Non-pigmented ciliary epithelial cell (primary cell): ENCODE data around the gene GTF3C6.
A peak's percentile ranks its signal among the peaks of the same experiment; 100 is the strongest.
"Not testable (repeated sequence)": the region's sequence is repeated elsewhere in the genome, so short reads cannot be mapped to it uniquely, and the experiment has no call there.

ENCODE experiments used
- DNase-seq: peaks from one replicate; pipeline ENCODE4 v3.0.0-alpha.2; 2010; ENCODE audit warnings: low read depth

GTF3C6 gene

DNA sequence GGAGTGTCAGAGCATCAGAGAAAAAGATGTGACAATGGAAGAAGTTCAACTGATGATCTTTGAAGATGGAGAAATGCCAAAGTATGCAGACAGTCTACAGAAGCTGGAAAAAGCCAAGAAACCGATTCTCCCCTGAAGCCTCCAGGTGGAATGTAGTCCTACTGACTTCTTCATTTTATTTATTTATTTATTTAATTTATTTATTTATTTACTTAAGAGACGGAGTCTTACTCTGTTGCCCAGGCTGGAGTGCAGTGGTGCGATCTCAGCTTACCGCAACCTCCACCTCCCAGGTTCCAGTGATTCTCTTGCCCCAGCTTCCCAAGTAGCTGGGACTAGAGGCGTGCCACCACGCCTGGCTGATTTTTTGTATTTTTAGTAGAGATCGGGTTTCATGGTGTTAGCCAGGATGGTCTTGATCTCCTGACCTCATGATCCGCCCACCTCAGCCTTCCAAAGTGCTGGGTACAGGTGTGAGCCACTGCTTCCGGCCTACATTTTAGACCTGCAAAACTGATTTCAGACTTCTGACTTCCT, 21.1 kb downstream of the GTF3C6 start:
- DNase-seq = no peak

DNA sequence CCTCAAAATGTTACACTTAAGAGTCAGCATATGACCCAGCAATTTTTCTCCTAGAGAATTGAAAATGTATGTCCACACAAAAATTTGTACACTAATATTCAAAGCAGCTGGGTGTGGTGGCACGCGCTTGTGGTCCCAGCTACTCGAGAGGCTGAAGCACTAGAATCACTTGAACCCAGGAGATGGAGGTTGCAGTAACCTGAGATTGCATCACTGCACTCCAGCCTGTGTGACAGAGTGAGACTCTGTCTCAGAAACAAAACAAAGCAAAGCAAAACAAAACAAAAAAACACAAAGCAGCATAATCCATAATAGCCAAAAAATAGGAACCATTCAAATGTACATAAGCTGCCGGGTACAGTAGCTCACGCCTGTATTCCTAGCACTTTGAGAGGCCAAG, 21.7 kb downstream of the GTF3C6 start:
- DNase-seq = no peak

DNA sequence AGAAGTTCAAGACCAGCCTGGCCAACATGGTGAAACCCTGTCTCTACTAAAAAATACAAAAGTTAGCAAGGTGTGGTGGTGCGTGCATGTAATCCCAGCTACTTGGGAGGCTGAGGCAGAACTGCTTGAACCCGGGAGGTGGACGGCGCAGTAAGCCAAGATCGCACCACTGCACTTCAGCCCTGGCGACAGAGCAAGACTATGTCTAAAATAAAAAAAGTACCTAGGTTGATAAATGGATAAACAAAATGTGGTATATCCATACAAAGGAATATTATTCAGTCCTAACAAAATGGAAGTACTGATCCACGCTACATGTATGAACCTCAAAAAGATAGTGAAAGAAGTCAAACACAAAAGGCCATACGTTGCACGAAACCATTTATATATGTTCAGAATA, 22.1 kb downstream of the GTF3C6 start:
- DNase-seq = no peak

DNA sequence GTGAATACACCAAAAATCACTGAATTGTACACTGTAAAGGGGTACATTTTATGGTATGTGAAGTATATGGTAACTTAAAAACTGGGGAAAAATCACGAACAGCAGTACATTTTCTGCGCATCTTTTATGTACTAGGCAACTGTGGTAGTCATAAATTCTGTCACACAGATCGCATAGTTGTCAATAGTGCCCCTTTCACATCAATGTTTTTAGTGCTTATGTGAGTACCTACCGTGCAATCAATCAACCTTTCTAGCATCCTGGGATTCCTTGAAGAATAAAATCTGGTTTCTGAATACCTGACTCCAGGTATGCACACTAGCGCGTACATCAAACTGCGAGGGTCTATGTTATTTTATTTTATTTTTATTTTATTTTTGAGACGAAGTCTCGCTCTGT, 22.7 kb downstream of the GTF3C6 start:
- no peak for DNase-seq

DNA sequence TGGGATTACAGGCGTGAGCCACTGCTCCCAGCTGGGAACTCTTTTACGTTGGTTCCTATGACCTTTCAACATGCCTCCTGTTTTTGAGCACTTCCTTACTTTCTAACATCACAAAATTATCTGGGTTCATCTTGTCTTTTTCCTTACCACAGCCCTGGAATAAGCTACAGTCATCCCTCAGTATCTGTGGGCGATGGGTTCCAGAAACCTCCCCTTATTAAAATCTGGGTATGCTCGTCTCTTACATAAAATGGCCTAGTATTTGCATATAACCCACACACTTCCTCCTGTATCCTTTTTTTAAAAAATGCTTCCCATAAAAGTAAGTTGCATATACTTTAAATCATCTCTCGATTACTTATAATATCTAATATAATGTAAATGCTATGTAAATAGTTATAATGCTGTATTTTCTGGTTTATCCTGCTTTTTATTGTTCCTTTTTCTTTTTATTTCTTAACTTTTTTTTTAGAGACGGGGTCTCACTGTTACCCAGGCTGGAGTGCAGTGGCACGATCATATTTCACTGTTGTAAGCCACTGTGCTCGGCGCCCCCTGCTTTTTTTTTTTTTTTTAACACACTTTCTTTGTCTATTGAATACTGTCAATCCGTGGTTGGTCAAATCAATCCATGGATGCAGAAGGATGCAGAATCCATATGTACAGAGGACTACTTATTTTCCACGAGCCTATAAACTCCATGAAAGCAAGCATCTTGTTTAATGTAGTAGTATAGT, 32.5 kb downstream of the GTF3C6 start:
- DNase-seq = no peak

DNA sequence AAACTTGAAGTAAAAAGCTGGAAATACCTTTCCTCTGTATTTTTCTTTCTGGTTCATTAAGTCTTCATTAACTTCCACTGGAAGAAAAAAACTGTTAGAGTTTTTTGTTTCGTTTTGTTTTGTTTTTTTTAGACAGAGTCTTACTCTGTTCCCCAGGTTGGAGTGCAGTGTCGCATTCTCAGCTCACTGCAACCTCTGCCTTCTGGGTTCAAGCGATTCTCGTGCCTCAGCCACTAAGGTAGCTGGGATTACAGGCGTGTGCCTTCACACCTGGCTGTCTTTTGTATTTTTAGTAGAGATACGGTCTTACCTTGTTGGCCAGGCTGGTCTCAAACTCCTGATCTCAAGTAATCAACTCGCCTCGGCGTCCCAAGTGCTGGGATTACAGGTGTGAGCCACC, 38.2 kb downstream of the GTF3C6 start:
- no peak for DNase-seq

DNA sequence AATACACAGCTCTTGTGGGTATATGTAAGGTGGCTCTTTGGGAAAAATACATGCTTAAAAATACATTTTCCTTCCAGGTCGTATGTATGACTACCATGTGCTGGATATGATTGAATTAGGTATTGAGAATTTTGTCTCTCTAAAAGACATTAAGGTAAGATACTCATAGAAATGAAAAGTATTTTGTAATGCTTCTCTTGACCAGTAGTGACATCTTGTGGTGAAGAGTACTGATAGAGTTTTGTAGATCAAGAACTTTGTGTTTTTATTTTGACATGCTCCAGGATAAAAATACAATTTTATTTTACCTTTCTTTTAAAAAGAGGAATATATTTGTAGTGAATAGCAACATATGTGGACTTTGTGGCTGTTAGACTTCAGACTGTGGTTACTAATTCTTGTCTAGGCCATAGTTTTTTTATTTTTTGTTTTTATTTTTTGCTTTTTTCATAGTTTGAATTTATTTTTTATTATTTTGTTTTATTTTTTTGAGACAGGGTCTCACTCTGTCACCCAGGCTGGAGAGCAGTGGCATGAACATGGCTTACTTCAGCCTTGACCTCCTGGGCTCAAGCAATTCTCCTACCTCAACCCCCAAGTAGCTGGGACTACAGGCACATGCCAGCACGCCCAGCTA, 41.2 kb downstream of the GTF3C6 start:
- DNase-seq = no peak

DNA sequence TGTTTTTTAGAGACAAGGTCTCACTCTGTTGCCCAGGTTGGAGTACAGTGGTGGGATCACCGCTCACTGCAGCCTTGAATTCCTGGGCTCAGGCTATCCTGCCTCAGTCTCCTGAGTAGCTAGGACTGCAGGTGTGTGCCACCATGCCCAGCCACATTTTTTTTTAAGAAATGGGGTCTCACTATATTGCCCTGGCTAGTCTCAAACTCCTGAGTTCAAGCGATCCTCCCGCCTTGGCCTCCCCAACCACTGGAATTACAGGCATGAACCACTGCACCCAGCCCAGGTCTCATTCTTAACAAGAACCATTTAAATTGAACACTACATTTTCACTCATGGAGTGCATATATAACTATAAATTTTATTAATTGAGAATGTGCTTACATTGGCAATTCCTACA, 43.8 kb downstream of the GTF3C6 start:
- no peak for DNase-seq

DNA sequence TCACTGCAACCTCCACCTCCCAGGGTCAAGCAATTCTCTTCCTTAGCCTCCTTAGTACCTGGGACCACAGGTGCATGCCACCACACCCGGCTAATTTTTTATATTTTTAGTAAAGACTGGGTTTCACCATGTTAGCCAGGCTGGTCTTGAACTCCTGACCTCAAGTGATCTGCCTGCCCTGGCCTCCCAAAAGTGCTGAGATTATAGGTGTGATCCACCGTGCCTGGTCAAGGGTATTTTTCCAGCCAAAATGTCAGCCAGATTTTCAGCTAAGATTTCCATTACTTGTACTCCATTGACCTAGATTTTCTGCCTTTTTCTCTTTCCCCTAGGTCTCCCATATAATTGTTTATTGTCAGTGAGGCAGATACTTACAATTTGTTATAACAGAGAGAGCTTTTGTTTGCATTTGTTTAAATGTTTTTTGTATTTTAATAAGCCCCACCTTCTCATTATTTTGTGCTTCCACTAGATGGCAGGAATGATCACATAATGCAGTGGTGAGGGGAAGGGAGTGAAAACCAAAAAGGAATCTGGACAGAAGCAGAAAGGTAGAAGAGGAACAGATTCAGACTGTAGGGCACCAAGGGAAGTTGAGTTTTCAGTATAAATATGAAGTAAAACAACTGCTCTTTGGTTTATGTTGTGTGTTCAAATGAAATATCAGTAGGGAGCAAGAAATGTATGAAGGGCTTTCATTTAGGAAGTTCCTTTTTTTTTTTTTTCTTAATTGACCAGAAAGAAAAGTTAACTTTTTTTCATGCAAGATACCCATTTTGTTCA, 53.0 kb downstream of the GTF3C6 start:
- peak; percentile 19 for DNase-seq

DNA sequence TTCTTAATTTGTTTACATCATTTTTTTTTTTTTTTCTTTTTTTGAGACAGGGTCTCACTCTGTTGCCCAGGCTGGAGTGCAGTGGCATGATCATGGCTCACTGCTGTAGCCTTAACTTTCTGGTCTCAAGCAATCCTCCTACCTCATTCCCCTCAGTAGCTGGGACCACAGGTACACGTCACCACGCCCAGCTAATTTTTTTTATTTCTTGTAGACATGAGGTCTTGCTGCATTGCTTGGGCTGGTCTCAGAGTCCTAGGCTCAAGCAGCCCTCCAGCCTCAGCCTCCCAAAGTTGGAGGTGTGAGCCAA, 53.6 kb downstream of the GTF3C6 start:
- no peak for DNase-seq

DNA sequence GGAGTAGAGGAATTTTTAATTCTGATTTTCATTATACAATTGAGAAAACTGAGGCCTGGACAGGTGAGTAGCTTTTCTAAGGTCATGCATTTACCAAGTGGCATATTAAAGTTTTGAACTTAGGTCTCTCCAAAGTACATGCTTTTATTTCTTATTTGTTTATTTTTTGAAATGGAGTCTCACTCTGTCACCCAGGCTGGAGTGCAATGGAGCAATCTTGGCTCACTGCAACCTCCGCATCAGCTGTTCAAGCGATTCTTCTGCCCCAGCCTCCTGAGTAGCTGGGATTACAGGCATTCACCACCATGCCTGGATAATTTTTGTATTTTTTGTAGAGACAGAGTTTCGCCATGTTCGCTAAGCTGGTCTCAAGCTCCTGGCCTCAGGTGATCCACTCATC, 54.0 kb downstream of the GTF3C6 start:
- DNase-seq = not testable (repeated sequence)

DNA sequence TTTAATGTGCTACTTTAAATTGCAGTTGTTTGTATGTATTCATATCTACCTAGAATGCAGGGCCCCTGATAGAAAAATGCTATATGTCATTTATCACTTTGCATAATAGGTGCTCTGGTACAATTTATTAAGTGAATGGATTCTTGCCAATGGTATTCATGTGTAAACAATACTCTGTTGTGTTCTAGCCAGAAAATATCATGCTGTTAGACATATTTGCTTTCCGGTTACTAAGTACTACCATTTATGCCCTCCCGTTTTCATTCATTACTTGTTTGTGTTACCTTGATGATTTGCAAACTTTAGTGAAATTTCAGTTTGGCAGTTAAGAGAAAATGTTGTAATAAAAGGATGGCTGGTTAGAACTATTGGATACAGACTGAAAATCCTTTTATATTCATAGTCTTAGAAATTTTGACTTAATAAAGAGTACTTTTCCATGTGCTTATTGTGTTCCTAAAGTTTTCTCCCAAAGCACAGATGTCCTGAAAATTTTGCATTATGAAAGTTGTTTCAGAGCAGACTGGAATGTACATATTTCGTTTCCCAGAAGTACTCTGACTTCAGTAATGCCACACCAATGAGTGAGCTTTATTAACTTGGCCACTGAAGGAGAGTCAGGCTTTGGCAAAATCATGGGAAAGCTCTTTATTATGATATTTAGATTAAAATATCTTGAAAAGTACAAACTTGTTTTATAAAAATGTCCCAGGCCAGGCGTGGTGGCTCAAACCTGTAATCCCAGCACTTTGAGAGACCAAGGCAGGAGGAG, 54.8 kb downstream of the GTF3C6 start:
- DNase-seq = no peak

DNA sequence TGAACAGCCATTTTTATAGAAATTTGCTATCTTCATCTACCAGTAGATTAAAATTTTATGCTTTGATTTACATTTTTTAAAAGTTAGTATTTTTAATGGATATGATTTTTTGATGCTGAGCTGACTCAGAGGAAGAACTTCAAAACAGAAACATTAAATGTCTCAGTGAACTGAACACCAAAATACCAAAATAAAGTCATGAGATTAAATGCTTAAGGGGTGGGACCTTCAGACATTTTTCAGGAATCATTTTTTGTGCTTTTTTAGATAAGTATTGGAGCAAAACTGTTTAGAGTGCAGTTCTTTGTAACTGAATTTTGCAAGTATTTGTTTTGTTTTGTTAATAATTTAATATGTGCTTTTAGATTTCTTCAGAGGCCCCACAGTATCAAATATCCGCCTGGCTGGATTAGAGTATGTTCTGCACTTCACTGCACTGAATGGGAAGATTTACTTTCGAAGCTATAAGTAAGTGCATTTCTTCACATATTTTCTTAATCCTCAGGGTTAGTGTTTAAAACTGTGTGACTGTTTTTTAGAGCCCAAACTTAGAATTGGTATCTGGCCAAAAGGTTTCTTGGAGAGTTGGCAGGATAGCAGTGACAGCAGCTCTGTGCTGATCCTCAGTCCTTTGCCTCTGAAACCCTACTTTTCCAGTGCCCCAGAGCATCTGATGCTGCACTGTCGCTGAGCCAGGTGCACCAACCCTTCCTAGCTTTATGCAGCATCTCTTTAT, 57.1 kb downstream of the GTF3C6 start:
- no peak for DNase-seq

DNA sequence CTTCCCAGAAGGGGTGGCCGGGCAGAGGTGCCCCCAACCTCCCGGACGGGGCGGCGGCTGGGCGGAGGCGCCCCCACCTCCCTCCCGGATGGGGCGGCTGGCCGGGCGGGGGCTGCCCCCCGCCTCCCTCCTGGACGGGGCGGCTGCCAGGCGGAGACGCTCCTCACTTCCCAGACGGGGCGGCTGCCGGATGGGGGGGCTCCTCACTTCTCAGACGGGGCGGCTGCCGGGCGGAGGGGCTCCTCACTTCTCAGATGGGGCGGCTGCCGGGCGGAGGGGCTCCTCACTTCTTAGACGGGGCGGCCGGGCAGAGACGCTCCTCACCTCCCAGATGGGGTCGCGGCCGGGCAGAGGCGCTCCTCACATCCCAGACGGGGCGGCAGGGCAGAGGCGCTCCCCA, 58.7 kb downstream of the GTF3C6 start:
- not testable (repeated sequence) for DNase-seq
